Measurements from ENCODE around the gene KCNK1.

DNA sequence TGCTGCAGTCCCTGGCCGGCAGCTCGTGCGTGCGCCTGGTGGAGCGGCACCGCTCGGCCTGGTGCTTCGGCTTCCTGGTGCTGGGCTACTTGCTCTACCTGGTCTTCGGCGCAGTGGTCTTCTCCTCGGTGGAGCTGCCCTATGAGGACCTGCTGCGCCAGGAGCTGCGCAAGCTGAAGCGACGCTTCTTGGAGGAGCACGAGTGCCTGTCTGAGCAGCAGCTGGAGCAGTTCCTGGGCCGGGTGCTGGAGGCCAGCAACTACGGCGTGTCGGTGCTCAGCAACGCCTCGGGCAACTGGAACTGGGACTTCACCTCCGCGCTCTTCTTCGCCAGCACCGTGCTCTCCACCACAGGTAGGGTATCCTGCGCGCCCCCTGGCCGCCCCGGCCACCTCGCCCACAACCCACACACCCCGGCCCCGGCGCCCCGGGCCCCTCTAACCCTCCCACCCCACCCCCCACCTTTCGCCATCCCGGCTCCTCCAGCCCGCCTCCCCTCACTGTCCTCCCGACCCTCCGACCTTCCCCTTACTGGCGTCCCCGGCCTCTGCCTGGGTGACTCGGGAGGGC lies 352 bp downstream of the KCNK1 start:
- TF ChIP-seq, protein P1, sequence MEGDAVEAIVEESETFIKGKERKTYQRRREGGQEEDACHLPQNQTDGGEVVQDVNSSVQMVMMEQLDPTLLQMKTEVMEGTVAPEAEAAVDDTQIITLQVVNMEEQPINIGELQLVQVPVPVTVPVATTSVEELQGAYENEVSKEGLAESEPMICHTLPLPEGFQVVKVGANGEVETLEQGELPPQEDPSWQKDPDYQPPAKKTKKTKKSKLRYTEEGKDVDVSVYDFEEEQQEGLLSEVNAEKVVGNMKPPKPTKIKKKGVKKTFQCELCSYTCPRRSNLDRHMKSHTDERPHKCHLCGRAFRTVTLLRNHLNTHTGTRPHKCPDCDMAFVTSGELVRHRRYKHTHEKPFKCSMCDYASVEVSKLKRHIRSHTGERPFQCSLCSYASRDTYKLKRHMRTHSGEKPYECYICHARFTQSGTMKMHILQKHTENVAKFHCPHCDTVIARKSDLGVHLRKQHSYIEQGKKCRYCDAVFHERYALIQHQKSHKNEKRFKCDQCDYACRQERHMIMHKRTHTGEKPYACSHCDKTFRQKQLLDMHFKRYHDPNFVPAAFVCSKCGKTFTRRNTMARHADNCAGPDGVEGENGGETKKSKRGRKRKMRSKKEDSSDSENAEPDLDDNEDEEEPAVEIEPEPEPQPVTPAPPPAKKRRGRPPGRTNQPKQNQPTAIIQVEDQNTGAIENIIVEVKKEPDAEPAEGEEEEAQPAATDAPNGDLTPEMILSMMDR (IDR thresholded peaks at IDR 0.05; ENCODE audit: low read depth, low read length): no peak
- TF ChIP-seq EZH2phosphoT487 (IDR thresholded peaks at IDR 0.05; ENCODE audit: low read depth): no peak

All from OCI-LY3 (cell line).